ENCODE measurements around the gene ITGA1. TPM values are rescaled to one million over a fixed set of nuclear protein-coding genes. Genes with fewer than 3 reads are reported as not detected.
"Not testable (repeated sequence)": the region's sequence is repeated elsewhere in the genome, so short reads cannot be mapped to it uniquely, and the experiment has no call there.

ITGA1 gene
- total RNA-seq (0.37 TPM), polyA plus RNA-seq (not detected)

GRCh38 chr5:52787600-52788504 lies at the start of gene ITGA1, which contains the start of gene PELO:
TSS of gene ITGA1 (plus strand) at chr5:52787916. CDS start at chr5:52788354, 438 bp downstream.
TSS of gene PELO (plus strand) at chr5:52787916. CDS start at chr5:52800395, 12,479 bp downstream.
- H3K27me3 Mint-ChIP-seq: peaks cover 62% of the 10 kb centered on the region
- peak; percentile 5 to 32 (median 14) for DNase-seq
- H3K27ac Mint-ChIP-seq: peak within 1 kb of the TSS in 1 of 3 donors; percentile 74
- peak; percentile 40 to 53 for ATAC-seq (ENCODE audit: low read depth in 2 of 2)
- peak within 1 kb of the TSS; percentile 77 for H3K4me3 ChIP-seq (ENCODE audit: low read depth, low read length)
- H3K4me1 ChIP-seq (ENCODE audit: control insufficient read depth, insufficient read depth, low read length, poor library complexity, severe bottlenecking): peaks cover 19% of the 10 kb centered on the region
- H3K27ac ChIP-seq (ENCODE audit: insufficient read depth, low read length, poor library complexity, severe bottlenecking): no peak within 1 kb of the TSS
- H3K36me3 Mint-ChIP-seq: no peaks in the 10 kb centered on the region
- H3K9me3 Mint-ChIP-seq: no peaks in the 10 kb centered on the region
- H3K36me3 ChIP-seq (ENCODE audit: control insufficient read depth, insufficient read depth, low read length): no peaks in the 10 kb centered on the region
- H3K27me3 ChIP-seq (ENCODE audit: control insufficient read depth, insufficient read depth, low read length): peaks cover 50% of the 10 kb centered on the region
- H3K4me1 Mint-ChIP-seq: peaks cover 0 to 17% (median 8%) of the 10 kb centered on the region in 4 donors
- no peaks in the 10 kb centered on the region for H3K9me3 ChIP-seq (ENCODE audit: control insufficient read depth in 2 of 2, low read length in 2 of 2)
- H3K4me3 Mint-ChIP-seq: peak within 1 kb of the TSS; percentile 13 to 88 (median 85)

GRCh38 chr5:52738095-52738506 lies 49.6 kb upstream of the ITGA1 start:
- Histone ChIP-seq H3K27me3 (ENCODE audit: control insufficient read depth, insufficient read depth, low read length) (no peaks in the 10 kb centered on the region), H3K36me3 (ENCODE audit: control insufficient read depth, insufficient read depth, low read length) (no peaks in the 10 kb centered on the region), H3K4me3 (ENCODE audit: low read depth, low read length) (no peak overlapping the region), H3K4me1 (ENCODE audit: control insufficient read depth, insufficient read depth, low read length, poor library complexity, severe bottlenecking) (no peaks in the 10 kb centered on the region), H3K9me3 (ENCODE audit: control insufficient read depth in 2 of 2, low read length in 2 of 2) (no peaks in the 10 kb centered on the region), H3K27ac (ENCODE audit: insufficient read depth, low read length, poor library complexity, severe bottlenecking) (no peak overlapping the region)
- H3K27me3 Mint-ChIP-seq: no peaks in the 10 kb centered on the region
- H3K27ac Mint-ChIP-seq: peak overlapping the region in 1 of 3 donors; percentile 59
- no peak for DNase-seq
- peaks cover 0 to 3% (median 0%) of the 10 kb centered on the region in 7 donors for H3K9me3 Mint-ChIP-seq
- H3K4me1 Mint-ChIP-seq: peaks cover 0 to 9% (median 2%) of the 10 kb centered on the region in 4 donors
- no peak overlapping the region for H3K4me3 Mint-ChIP-seq
- no peak for ATAC-seq (ENCODE audit: low read depth in 2 of 2)
- no peaks in the 10 kb centered on the region for H3K36me3 Mint-ChIP-seq

- no peaks in the 10 kb centered on the region for H3K36me3 Mint-ChIP-seq
- peaks cover 0 to 24% (median 8%) of the 10 kb centered on the region in 4 donors for H3K4me1 Mint-ChIP-seq
- no peaks in the 10 kb centered on the region for H3K9me3 ChIP-seq (ENCODE audit: control insufficient read depth in 2 of 2, low read length in 2 of 2)
- ATAC-seq (ENCODE audit: low read depth in 2 of 2) (no peak), DNase-seq (no peak)
- no peak overlapping the region for H3K27ac Mint-ChIP-seq
- no peak overlapping the region for H3K27ac ChIP-seq (ENCODE audit: insufficient read depth, low read length, poor library complexity, severe bottlenecking)
- no peaks in the 10 kb centered on the region for H3K4me1 ChIP-seq (ENCODE audit: control insufficient read depth, insufficient read depth, low read length, poor library complexity, severe bottlenecking)
- H3K4me3 ChIP-seq (ENCODE audit: low read depth, low read length): no peak overlapping the region
- no peaks in the 10 kb centered on the region for H3K27me3 ChIP-seq (ENCODE audit: control insufficient read depth, insufficient read depth, low read length)
- peaks cover 5% of the 10 kb centered on the region for H3K27me3 Mint-ChIP-seq
- peaks cover 0 to 2% (median 0%) of the 10 kb centered on the region in 7 donors for H3K9me3 Mint-ChIP-seq
- no peaks in the 10 kb centered on the region for H3K36me3 ChIP-seq (ENCODE audit: control insufficient read depth, insufficient read depth, low read length)
- H3K4me3 Mint-ChIP-seq: no peak overlapping the region
Measured at GRCh38 chr5:52740007-52740406, 47.7 kb upstream of the ITGA1 start.

GRCh38 chr5:52743012-52743411 lies 44.7 kb upstream of the ITGA1 start:
- no peak for DNase-seq
- no peaks in the 10 kb centered on the region for H3K36me3 Mint-ChIP-seq
- no peak overlapping the region for H3K4me3 Mint-ChIP-seq
- peaks cover 5% of the 10 kb centered on the region for H3K27me3 Mint-ChIP-seq
- Histone ChIP-seq H3K36me3 (ENCODE audit: control insufficient read depth, insufficient read depth, low read length) (no peaks in the 10 kb centered on the region), H3K27ac (ENCODE audit: insufficient read depth, low read length, poor library complexity, severe bottlenecking) (no peak overlapping the region), H3K9me3 (ENCODE audit: control insufficient read depth in 2 of 2, low read length in 2 of 2) (no peaks in the 10 kb centered on the region), H3K4me3 (ENCODE audit: low read depth, low read length) (no peak overlapping the region), H3K27me3 (ENCODE audit: control insufficient read depth, insufficient read depth, low read length) (no peaks in the 10 kb centered on the region), H3K4me1 (ENCODE audit: control insufficient read depth, insufficient read depth, low read length, poor library complexity, severe bottlenecking) (no peaks in the 10 kb centered on the region)
- no peak for ATAC-seq (ENCODE audit: low read depth in 2 of 2)
- peaks cover 0 to 23% (median 7%) of the 10 kb centered on the region in 4 donors for H3K4me1 Mint-ChIP-seq
- peak overlapping the region; percentile 22 to 79 (median 61) for H3K27ac Mint-ChIP-seq
- H3K9me3 Mint-ChIP-seq: peaks cover 0 to 3% (median 0%) of the 10 kb centered on the region in 7 donors

- Histone ChIP-seq H3K27me3 (ENCODE audit: control insufficient read depth, insufficient read depth, low read length) (no peaks in the 10 kb centered on the region), H3K4me1 (ENCODE audit: control insufficient read depth, insufficient read depth, low read length, poor library complexity, severe bottlenecking) (no peaks in the 10 kb centered on the region), H3K9me3 (ENCODE audit: control insufficient read depth in 2 of 2, low read length in 2 of 2) (no peaks in the 10 kb centered on the region), H3K36me3 (ENCODE audit: control insufficient read depth, insufficient read depth, low read length) (no peaks in the 10 kb centered on the region), H3K27ac (ENCODE audit: insufficient read depth, low read length, poor library complexity, severe bottlenecking) (no peak overlapping the region), H3K4me3 (ENCODE audit: low read depth, low read length) (no peak overlapping the region)
- DNase-seq (no peak), ATAC-seq (ENCODE audit: low read depth in 2 of 2) (no peak)
- Mint-ChIP-seq H3K9me3 (peaks cover 0 to 2% (median 0%) of the 10 kb centered on the region in 7 donors), H3K27ac (peak overlapping the region; percentile 22 to 94 (median 79)), H3K27me3 (peaks cover 5% of the 10 kb centered on the region), H3K4me1 (peaks cover 0 to 18% (median 6%) of the 10 kb centered on the region in 4 donors), H3K4me3 (no peak overlapping the region), H3K36me3 (no peaks in the 10 kb centered on the region)
Measured at GRCh38 chr5:52743529-52743928, 44.2 kb upstream of the ITGA1 start.

- no peaks in the 10 kb centered on the region for H3K9me3 ChIP-seq (ENCODE audit: control insufficient read depth in 2 of 2, low read length in 2 of 2)
- H3K27ac ChIP-seq (ENCODE audit: insufficient read depth, low read length, poor library complexity, severe bottlenecking): no peak overlapping the region
- peaks cover 5% of the 10 kb centered on the region for H3K27me3 Mint-ChIP-seq
- H3K27me3 ChIP-seq (ENCODE audit: control insufficient read depth, insufficient read depth, low read length): no peaks in the 10 kb centered on the region
- H3K36me3 ChIP-seq (ENCODE audit: control insufficient read depth, insufficient read depth, low read length): no peaks in the 10 kb centered on the region
- ATAC-seq (ENCODE audit: low read depth in 2 of 2) (peak; percentile 80 to 90), DNase-seq (peak in 2 of 3 donors; percentile 2 to 26)
- H3K27ac Mint-ChIP-seq: peak overlapping the region; percentile 1 to 94 (median 79)
- peaks cover 0 to 18% (median 6%) of the 10 kb centered on the region in 4 donors for H3K4me1 Mint-ChIP-seq
- H3K9me3 Mint-ChIP-seq: peaks cover 0 to 2% (median 0%) of the 10 kb centered on the region in 7 donors
- H3K36me3 Mint-ChIP-seq: no peaks in the 10 kb centered on the region
- peak overlapping the region; percentile 29 for H3K4me3 ChIP-seq (ENCODE audit: low read depth, low read length)
- no peaks in the 10 kb centered on the region for H3K4me1 ChIP-seq (ENCODE audit: control insufficient read depth, insufficient read depth, low read length, poor library complexity, severe bottlenecking)
- no peak overlapping the region for H3K4me3 Mint-ChIP-seq
Measured at GRCh38 chr5:52743970-52744369, 43.7 kb upstream of the ITGA1 start.

GRCh38 chr5:52744867-52745458 lies 42.8 kb upstream of the ITGA1 start:
- peaks cover 0 to 18% (median 6%) of the 10 kb centered on the region in 4 donors for H3K4me1 Mint-ChIP-seq
- H3K4me1 ChIP-seq (ENCODE audit: control insufficient read depth, insufficient read depth, low read length, poor library complexity, severe bottlenecking); H3K36me3 Mint-ChIP-seq; H3K4me3 Mint-ChIP-seq; DNase-seq; H3K36me3 ChIP-seq (ENCODE audit: control insufficient read depth, insufficient read depth, low read length); H3K9me3 Mint-ChIP-seq; ATAC-seq (ENCODE audit: low read depth in 2 of 2); H3K27ac ChIP-seq (ENCODE audit: insufficient read depth, low read length, poor library complexity, severe bottlenecking); H3K27me3 ChIP-seq (ENCODE audit: control insufficient read depth, insufficient read depth, low read length); H3K9me3 ChIP-seq (ENCODE audit: control insufficient read depth in 2 of 2, low read length in 2 of 2); H3K27ac Mint-ChIP-seq; H3K27me3 Mint-ChIP-seq; H3K4me3 ChIP-seq (ENCODE audit: low read depth, low read length): not testable (repeated sequence)
